ENCODE results near the gene DENND1B.

GRCh38 chr1:197774466-197775281 lies 606 bp downstream of the DENND1B start:
- TF ChIP-seq EZH2phosphoT487 (IDR thresholded peaks at IDR 0.05; ENCODE audit: low read length) (no peak), CTCF (IDR thresholded peaks at IDR 0.05; ENCODE audit: low read length) (no peak), EZH2 (optimal IDR thresholded peaks at IDR 0.05; ENCODE audit: low read depth, low read length) (no peak)

All from MM.1S (cell line).